Bone marrow (tissue), 2 donors: ENCODE data around the gene MAFG.

Experiments
- DNase-seq, 2 donors: peaks; one replicate each; lab custom pipeline; 2025; lab: John Stamatoyannopoulos, UW

The MAFG gene

DNA sequence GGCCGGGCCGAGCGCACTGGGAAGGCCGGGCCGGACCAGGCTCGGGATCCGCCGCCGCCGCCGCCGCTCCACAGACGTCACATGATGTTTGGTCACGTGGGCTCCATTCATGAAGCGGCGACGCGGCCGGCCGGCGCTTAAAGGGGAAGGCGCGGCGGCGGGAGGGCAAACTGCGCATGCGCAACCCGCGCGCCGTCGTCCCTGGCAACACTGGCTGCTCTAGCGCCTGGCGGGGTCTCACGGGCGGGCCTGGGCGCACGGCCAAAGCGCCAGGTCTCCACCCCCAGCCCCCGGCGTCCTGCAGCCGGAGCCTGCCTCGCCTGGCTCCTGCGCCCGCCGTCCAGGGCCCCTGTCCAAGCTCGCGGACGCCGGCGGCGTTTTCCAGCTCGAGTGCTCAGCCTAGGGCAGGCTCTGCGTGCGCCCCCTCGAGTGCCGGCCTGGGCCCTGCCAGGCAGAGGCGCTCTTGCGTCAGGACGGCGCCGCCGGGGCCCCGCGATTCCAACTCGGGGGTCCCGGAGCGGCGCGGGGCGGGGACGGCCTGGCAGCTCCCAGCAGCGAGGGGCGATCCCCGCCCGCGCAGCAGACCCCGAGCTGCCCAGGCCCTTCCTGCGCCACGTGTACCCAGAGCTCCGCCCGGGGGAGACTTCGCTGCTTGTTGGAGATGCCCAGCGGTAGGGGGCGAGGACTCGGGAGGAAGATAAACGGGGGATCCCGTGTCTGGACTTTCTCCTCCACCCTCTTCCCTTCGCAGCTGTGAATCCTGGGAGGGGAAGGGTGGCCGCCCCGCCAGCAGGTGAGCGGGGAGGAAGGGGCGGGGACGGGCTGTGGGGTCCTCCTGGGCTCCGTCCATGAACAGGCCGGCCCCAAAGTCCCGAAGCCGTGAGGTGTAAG is at the start of gene MAFG:
MAFG (minus strand) TSS at position 83 of the 891 bp plus-strand sequence. CDS start 4,550 bp downstream, outside the sequence.
- peak; percentile 81 to 88 for DNase-seq

DNA sequence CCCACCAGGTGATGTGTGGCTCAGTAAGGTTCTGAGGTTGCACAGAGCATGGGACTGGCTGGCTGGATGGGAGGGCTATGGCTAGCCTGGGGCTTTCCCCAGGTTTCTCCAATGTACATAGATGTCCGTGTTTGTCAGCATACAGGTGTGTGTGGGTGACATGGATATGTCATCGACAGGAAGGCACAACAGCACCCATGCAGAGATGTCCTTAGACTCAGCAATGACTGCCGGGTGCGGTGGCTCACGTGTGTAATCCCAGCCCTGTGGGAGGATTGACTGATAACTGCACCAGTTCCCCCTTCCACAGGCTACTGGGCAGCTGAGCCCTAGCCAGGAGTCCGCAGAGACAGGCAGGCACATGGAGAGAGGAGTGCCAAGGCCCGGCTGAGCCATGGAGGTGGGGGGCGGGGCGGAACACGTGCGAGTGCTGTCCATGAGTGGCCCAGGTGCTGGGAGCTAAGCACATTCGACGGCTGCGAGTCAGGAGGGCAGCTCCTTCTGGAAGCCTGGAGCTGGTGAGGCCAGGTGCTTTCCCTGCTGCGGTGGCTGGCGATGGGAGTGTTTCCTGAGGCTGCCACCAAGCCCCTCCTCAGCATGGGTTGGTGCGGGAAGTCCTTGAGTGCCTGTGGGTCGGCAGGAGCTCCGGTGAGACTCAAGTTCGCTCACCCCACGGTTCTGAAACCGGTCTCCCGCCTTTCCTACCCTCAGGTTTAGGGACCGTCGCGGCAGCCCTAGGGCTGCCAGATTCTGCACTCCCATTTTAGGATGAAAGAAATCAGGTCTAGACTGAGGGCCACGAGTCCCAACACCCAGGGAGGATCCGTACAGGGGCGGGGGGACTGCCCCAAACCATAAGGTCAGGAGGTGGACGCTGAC is 49.0 kb upstream of the MAFG start:
- DNase-seq = no peak

DNA sequence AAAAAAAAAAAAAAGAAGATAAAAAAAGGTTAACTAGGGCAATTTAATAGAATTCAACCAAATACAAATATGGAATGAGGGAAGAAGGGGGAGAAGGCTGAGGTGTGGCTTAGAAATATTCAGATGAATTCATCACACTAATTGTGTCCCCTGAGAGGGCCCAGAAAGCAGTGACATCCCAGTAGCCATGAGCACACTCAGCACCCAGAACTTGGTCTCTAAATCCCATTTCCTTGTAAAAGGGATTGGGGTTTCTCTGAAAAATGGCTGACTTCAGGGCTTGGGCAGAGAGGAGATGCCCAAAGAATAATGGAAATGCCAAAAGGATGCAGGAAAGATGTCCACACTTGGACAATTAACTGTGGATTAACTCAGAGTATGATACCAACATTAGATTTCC is 45.9 kb upstream of the MAFG start:
- no peak for DNase-seq

DNA sequence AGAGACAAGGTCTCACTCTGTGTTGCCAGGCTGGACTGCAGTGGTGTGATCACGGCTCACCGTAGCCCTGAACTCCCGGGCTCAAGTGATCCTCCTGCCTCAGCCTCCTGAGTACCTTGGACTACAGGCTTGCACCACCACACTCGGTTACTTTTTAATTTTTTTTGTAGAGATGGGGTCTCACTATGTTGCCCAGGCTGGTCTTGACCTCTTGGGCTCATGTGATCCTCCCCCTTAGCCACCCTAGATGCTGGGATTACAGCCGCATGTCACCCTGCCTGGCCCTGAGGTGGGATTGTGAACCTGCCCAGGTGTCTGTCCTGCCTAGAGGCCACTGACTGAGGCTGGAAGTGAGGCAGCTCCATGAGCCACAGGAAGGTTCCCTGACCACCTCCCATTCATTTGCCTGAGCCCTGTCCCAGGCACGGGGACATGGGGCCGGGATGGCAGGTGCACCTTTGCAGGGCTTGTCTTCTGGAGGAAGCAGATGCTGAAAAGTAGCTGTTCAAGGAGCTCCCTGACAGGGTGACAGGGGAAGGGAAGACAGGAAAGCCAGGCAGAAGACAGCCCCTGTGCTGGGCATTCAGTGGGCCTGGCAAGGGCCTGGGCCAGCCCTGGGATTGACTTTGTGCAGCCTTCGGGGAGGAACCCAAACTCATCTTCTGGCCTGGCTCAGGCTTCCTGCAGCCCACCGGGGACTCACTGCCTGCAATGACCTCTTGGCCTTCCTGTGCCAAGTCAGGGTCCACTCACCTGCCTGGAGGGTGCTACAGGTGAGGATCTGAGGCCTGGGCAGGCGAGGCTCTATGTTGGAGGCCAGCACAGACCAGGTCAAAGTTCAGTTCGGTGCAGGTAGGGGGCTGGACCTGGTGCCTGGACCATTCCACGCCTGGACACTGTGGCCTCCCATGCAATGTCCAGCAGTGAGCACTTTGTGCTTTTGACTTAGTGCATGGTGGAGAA is 41.6 kb upstream of the MAFG start:
- DNase-seq = no peak

DNA sequence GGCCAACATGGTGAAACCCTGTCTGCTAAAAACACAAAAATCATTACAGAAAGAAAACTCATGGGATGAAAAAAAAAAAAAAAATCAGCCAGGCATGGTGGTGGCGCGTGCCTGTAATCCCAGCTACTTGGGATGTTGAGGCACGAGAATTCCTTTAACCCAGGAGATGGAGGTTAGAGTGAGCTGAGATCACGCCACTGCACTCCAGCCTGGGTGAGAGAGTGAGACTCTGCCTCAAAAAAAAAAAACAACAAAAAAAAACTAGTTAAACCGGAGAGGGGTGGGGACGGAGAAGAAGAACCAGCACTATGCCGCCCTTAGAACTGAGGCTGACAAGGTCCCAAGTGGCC is 40.8 kb upstream of the MAFG start:
- no peak for DNase-seq

DNA sequence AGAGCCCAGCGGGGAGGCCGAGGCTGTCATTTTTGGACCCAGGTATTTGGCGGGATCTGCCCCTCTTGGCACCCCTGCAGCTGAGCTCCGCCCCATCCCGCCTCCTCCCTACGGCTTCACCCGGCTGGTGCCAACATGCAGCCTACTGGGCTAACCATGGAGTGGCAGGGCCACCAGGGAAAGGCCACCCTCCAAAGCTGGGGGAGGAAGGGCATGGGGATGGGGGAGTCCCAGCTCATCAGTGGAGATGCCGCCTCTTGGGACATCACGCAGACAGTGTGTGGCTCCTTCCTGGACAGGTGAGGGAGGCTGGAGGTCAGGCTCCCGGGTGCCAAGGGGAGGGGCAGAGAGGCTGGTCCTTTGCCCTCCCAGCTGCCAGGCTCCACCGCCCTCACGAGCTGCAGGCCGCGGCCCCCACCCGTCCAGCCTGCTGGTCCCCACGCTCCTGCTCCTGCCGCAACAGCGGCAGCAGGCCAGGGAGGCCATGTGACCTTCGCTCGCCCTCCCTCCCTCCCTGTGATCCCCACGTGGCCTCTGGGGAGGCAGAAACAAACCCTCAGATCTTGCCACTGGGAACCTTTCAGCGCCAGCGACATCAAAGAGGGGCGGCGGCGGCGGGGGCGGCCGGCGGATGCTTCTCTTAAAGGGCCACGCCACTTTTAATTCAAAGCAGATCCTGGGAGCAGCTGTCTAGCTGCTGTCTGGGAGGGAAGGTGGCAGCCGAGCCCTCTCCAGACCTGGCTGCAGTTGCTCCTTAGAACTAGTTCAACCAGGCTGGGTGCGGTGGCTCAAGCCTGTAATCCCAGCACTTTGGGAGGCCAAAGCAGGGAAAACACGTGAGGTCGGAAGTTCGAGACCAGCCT is 40.2 kb upstream of the MAFG start:
- DNase-seq = peak in 1 of 2 donors; percentile 72

DNA sequence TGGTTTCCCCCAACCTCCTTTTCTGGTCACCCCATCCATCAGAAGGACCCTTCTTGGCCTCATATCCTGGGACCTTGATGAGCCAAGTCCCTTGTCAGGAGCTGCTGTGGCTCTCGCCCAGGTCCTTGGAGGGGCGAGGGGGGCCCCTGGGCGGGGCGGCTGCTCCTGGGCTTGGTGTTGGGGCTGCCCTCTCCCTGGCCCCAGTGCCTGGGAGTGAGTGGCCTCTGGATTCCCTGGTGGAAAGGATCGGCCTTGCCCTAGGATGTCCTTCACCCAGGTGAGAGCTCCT is 39.7 kb upstream of the MAFG start:
- DNase-seq = no peak

DNA sequence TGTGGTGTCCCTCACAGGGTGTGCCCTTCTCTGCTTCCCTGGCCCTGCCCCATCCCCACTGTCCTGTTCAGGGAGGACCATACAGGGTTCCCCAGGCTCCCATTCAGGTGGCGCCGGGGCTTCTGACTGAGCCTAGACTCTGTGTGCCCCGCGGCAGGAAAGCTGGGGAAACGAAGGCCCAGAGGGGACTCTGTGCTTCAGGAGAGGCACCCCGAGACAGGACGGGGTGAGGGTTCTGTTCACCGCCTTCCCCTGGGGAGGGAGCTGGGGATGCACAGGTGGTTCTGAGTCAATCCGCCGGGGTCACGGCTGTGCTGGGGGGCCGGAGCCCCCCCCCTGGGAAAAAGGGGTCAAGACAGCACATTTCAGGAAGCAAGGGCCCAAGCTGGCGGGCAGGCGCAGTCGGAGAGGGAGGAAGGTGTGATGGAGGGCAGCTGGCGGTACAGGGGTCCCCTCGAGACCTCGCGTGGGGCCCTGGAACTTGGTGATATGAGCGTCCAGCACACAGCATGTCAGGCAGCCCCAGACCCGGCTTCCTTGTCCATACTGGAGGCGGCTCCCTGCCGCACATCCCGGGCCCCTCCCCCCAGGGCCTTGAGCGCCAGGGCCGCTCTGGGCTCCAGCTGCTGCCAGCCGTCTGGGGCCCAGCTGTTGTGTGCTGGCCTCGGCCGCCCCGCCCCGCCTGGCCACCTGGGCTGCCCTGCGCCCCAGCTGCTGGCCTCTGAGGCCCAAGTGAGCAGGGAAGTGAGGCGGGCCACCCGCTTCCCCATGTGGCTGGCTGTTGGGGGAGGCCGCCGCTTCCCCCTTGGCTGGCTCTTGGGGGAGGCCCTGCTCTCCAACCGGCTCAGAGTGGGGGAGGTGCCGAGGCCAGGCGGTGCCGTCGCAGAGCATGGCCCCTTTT is 39.1 kb upstream of the MAFG start:
- DNase-seq = no peak

DNA sequence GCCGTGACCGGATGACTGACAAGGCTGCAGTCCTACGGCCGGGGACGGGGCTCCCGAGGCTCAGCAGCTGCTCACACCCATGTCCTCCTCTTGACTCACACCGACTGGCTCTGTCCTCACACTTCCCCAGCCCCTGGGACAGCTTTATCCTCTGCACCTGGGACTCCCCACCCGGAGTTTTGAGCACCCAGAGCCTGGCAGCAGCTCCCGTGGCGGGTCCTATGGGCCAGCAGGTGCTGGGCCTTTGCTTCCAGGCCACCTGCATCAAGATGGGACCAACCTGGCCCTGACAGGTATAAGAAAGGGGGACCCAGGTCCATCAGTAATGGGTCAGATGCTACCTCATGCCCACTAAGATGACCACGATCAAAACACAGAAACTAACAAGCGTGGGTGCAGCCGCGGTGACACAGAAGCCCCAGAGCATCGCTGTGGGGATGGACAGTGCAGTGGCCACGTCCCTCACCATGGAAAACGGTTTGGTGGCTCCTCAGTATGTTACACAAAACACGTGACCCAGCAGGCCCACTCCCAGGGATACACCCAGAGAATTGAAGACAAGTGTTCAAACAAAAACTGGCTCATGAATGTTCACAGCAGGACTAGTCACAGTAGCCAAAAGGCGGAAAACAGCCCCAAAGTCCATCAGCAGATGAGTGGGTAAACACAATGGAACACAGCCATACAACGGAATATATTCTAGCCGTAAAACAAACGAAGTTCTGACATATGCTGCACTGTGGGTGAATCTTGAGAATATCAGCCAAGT is 36.7 kb upstream of the MAFG start:
- no peak for DNase-seq

DNA sequence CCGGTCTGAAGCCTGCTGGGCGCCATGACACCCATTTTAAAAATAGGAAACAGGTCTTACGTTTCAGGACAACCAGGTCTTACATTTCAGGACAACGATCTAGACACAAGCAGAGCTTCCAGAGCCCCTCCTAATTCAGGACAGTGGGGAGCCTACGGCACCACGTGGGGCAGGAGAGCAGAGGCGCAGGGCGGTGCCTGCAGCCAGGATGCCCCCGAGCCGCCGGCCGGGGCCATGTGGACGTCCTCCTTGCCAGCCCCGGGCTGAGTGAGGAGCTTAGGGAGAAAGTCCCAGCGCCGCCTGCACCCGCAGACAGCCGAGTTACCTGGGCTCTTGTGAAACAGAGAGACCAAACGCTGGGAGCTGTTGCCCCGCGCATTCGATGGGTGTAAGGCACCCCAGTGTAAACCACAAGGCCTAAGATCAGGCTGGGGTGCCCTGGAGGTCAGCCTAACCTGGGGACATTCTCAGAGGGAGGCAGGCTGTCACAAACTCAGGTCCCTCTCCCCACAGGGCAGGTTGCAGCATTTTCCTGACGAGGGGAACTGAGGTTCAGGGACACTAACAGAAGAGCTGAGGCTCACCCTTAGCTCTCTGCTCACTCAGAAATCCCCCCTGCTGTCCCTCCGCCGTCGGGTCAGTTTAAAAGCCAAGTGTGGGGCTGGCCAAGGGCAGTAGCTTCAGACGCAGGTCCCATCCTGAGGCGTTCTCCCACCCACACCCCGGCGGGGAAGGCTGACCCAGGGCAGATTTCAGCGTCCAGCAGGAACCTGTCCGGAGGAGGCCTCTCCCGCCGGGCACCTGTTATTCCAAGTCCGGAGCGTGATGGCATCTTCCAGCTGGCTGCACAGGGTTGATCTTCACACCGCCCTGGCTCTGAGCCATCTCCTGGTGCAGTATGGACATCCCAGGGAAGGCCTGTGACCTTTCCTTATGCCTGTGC is 35.2 kb upstream of the MAFG start:
- DNase-seq = no peak

DNA sequence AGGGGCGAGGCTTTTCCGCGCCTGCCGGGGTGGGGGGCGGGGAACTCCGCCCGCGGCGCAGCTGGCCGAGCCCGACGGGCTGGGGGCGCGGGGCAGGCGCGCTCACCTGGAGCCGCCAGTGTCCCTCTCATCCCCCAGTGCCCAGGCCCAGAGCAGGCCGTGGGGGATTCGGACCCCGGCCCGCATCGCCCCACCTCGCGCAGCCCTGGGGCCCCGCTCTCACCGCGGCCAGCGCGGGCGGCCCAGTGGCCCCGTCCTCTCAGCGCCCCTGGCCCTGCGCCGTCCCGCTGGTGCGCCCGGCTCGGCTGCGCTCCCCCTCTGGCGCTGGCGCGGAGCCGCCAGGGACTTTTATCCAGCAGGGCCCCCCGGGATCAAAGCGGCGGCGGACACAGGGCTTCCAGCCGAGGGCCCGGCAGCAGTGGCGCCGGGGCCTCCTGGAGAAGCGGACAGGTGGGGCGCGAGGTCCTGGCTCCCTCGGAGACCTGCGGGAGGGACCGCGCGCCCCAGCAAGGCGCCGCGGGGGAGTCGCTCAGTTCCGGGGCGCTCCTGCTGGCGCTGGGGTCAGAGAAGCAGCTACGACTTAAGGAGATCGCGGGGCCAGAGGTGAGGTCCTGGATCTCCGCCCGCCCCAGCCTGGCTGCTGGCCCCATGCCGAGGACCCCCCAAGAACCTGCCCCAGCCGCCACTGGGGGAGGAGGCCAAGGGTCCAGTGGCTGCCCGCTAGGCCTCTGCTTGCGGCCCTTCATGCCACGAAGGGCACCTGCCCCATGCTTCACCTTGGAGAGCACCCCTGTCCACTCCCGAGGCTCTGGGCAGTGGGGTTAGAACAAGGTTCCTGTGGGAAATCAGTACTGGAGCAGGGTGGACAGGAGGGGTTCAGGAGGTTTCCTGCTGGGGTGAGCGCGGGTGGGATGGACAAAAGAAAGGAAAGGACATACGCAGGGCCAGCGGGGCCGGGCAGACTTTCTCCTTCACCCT is 34.3 kb upstream of the MAFG start:
- no peak for DNase-seq

DNA sequence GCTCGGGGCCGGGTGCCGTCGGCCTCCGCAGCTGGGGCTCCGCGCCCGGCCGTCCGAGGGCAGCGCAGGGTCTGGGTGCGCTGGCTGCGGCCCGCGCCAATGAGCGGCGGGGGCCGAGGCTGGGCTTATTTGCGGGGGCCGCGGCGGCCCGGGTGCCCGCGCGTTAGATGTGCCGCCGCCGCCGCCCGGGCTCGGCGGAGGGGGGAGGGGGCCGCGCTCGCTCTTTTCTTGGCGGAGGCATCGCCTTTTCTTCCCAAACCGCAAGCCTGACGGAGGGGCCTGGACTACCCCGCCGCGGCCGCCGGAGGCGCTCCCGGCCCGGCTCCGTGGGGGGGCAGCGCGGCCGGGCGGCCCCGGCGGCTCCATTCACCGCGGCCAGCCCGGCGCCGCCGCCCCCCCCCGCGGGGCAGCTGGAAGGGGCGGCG is 33.6 kb upstream of the MAFG start, which contains the start of gene NOTUM:
NOTUM (minus strand) TSS at position 101 of the 425 bp plus-strand sequence. CDS start 278 bp downstream, outside the sequence.
- DNase-seq = no peak

DNA sequence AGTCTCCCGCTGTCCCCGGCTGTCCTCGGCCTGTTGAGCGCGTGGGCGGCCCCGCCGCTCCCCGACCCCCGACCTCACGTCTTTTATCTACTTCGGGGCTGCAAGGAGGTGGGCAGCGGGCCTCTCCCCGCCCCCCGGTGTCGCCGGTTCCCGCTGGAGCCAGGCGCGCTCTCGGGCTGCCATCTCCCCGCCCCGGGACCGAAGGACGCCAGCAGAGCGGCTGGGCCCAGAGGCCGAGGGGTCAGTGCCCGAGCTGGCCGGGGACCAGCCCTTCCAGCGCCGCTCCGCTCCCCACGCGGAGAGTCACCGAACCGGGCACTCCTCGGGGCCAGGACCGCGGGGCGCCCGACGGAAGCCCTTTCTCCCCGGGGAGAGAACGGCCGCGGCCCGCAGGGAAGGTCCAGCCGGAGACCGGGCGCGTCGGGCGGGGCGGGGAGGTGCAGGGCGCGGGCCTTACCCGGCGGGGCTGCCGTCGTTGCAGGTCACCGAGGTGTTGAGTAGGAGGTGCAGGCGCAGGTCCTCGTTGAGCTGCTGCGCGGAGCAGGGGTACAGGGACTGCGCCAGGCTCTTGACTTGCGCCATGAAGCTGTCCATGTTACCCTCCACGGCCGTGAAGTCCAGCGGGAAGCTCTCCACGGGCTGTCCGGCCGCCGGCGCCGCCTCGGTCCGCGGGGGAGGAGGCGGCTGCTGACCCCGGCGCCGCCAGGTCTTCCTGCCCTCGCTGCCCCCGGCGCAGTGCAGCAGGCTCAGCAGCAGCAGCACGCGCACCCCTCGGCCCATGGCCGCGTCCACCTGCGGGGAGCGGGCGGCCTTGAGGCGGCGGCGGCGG is 32.8 kb upstream of the MAFG start:
- DNase-seq = no peak

DNA sequence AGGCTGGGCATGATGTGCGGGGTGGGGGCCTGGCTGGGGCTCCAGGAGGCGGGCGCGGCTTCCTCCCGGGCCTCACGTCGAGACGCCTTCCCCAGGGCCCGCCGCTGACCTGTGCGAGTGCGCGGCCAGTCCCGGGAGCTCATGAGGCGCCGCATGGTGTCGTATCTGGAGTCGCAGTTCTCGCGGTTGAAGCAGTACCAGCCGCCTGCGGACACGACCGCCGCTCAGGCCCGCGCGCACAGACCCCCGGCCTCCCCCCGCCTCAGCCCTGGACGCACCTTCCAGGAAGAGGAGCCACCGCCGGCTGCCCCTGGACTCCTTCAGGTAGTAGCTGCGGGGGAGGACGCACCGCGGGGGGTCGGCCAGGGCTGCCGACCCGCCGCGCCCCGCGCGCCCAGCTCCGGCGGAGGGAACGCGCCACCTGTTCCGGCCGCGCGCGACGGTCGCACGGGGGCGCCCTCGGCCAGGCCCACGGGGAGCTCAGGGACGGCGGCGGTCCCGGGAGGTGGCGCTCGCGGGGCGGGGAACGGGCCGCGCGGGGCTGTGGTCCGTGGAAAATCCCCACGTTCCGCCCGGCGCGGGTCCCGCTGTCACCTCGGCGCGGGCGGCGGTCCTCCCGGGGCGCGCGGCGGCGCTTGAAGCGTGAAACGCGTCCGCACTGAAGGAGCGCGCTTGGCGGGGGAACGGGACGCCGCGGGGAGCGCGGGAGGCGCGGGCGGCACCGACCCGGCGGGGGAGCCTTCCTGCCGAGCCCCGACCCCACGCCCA is 32.0 kb upstream of the MAFG start:
- peak in 1 of 2 donors; percentile 53 for DNase-seq
